Right hindlimb (tissue), 1 donor: ENCODE results near the gene HLA-E.
"Not testable (repeated sequence)": the region's sequence is repeated elsewhere in the genome, so short reads cannot be mapped to it uniquely, and the experiment has no call there.

ENCODE experiments used
- DNase-seq: peaks from one replicate; pipeline ENCODE4 v3.0.0-alpha.2; 2018

HLA-E gene

DNA sequence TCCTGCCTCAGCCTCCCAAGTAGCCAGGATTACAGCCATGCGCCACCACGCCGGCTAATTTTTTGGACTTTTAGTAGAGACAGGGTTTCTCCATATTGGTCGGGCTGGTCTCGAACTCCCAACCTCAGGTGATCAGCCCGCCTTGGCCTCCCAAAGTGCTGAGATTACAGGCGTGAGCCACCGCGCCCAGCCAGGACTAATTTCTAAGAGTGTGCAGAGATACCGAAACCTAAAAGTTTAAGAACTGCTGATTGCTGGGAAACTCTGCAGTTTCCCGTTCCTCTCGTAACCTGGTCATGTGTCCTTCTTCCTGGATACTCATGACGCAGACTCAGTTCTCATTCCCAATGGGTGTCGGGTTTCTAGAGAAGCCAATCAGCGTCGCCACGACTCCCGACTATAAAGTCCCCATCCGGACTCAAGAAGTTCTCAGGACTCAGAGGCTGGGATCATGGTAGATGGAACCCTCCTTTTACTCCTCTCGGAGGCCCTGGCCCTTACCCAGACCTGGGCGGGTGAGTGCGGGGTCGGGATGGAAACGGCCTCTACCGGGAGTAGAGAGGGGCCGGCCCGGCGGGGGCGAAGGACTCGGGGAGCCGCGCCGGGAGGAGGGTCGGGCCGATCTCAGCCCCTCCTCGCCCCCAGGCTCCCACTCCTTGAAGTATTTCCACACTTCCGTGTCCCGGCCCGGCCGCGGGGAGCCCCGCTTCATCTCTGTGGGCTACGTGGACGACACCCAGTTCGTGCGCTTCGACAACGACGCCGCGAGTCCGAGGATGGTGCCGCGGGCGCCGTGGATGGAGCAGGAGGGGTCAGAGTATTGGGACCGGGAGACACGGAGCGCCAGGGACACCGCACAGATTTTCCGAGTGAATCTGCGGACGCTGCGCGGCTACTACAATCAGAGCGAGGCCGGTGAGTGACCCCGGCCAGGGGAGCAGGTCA, at the start of gene HLA-E:
TSS of gene HLA-E (plus strand) at position 429 of the 945 bp plus-strand sequence. CDS start at position 452, 23 bp downstream.
- DNase-seq, result peak; percentile 96

DNA sequence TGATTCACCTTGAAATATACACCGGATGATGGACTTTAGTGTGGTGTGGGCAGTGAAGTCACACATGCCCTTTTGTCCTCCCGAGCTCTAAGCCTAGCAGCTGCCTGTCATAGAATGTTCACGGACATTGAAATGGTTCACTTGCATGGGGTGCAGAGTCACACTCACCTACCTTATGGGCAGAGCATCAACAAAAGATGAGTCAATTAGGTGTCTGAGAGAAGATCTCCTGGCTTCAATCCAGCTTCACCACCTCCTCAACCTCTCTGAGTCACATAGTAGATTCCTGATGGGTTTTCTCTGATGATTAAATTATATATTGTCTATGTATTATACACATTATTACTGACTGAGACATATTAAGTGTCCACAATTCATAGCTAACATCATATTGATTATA, 48.1 kb upstream of the HLA-E start:
- no peak for DNase-seq

DNA sequence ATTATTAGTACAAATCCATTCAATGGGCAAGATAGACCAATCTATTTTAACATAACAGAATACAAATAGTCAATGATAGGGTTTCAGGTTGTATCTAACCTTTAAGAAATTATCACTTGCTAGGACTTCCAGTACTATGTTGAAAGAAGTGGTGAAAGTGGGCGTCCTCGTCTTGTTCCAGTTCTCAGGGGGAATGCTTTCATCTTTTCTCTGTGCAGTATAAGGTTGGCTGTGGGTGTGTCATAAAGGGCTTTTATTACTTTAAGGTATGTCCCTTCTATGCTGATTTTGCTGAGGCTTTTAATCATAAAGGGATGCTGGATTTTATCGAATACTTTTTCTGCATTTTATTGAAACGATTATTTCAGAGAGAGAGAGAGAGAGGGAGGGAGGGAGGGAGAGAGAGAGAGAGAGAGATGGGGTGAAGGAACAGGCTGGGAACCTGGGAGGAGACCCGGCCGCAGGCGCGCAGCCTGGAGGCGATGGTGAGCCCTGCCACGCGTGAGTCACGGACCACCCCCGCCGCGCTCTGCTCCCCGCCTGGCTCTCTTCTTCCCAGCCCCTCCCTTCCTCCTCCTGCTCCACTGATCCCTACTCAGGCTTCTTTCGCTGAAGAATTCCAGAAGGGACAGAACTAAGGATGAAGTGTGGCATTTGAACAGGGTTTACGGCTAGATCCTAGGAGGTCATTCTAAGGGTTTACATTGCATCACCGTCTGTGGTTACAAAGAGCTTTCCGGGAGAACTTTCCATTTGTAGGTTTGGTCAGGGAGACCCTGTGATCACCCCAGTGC, 45.5 kb upstream of the HLA-E start:
- no peak for DNase-seq

DNA sequence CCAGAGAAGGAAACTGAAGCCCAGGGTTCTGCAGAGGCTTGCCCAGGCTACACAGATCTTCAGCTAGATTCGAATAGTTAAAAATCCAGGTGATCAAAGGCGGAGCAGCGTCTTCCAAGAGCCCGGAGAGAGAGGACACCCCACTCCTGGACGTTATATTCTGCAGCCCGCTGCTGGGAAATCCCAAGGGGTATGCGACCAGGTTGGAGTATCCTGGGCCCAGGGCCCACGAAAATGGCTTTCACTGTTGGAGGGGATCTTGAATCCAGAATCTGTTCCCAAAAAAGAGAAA, 44.9 kb upstream of the HLA-E start:
- no peak for DNase-seq

DNA sequence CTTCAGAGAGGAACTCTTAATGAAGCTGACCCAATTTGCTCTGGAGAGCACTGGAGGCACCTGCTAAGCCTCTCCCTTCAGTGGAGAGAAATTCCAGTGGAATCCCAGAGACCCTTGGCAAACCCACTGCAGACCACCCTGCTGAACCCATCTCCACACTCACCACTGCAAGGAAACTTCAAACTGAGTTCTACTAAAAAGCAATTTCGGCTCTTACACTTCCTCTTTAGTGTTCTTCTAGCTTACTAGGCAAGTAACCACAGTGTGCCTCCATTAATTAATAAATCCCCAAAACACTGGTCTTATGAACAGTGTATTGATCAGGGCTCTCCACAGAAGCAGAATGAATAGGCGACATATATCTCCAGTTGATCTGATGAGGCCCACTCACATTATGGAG, 43.0 kb upstream of the HLA-E start:
- no peak for DNase-seq

DNA sequence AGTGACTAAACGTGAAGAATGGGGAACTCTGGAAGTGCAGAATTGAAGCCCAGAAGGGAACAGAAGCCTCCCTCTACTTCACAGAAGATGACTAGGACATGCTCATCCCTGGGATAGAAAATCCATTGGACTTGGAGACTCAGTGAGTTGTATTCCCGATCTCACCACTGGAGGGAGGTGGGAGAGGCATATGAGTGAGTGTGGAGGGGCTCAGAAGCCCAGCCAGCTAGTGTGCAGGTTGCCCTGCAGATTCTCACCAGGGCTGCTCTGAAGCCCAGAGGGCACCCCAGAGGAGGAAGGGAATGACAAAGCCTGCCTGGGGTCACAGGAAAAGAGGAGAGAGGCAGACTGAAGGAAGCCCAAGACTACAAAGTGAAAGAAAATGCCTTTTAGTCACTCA, 42.1 kb upstream of the HLA-E start:
- DNase-seq, result no peak

DNA sequence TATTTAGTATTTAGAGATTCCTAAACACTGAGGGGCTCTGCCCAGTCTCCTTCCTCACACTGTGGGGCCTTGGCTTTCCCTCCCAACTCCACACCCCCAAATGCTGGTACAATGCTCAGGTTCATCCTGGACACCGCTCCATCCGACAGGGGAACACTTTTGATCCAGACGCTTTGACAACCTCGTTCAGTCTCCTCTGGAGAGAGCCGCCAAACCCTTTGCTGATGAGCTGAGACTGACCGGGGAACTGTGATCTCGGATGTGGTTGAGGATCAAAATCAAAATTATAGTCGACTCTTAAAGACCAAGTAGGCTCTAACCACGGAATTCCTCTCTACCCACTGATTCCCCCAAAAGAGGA, 38.8 kb upstream of the HLA-E start:
- no peak for DNase-seq

DNA sequence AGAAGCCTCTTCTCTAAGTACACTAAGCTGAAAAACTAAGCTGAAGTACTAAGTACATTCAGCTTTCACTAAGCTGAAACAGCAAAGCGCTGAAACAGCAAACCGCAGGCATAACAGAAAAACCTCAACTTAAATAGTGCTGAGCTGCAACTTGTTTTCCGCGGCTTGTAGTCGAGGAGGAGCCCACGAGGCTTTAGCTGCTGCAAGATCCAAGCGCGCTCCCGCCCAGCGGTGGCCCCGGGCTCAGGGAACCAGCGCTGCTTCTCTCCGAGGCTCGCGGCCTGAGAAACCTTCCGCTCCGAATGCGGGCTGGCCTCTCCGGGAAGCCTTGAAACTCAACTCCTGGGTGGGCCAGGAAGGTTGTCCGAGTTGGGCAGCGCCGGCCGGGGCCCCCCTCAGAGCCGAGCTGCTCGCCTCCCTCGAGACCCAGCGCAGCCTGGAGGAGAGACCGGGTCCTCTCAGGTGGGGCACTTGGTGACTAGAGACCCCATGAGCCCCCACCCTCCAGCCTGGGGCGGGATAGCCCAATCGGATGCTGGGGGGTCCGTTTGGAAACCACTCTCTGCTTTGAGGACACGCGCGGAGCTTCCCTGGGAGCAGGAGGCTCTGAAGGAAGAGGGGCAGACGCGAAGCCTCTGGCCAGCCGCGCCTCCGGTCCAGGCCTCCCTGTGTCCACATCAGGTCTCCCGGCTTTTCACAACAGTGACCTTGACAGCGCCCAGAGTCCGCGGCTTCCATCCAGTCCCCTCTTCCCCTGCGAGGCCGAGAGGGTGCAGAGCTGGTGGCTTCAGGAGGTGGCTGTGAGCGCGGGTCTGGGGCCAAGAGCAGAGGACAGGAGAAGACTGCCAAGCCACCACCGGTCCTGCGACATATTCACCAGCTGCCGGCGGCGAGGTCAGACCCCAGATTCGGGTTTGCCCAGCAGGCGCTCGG, 38.1 kb upstream of the HLA-E start:
- DNase-seq, result peak; percentile 69

DNA sequence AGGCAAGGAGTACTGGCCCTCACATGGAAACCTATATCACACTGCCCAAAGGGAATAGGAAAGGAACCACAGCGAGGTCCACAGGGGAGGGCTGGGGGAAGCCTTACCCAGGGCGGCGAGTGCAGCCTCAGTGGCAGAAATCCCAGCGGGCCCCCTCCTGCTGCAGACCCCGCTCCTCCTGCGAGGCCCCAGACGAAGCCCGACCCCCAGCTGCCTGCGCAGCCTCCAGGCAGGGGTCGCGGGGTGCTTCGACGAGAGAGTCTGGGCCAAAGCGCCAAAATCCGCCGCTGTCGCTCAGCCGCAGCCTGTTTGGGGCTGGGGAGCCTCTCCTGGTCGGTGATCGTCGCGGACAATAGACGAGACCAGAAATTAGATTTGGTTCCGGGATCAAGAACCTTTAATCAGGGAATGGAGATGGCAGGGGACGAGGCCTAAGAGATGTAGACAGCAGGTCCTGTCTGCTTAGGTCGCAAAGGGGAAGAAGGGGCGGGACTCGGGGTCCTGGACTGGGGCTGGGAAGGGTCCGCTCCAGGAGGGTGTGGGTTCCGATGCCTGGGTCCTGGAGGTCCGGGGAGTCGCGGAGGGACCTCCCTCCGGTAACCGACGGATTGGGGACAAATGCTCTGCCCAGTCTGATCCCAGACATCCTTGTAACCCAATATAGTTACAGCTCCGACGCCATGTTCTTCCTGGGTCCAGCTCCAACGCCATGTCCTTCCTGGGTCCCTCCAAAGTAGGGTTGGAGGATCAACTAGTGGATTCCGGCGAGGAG, 36.4 kb upstream of the HLA-E start:
- DNase-seq, result no peak

DNA sequence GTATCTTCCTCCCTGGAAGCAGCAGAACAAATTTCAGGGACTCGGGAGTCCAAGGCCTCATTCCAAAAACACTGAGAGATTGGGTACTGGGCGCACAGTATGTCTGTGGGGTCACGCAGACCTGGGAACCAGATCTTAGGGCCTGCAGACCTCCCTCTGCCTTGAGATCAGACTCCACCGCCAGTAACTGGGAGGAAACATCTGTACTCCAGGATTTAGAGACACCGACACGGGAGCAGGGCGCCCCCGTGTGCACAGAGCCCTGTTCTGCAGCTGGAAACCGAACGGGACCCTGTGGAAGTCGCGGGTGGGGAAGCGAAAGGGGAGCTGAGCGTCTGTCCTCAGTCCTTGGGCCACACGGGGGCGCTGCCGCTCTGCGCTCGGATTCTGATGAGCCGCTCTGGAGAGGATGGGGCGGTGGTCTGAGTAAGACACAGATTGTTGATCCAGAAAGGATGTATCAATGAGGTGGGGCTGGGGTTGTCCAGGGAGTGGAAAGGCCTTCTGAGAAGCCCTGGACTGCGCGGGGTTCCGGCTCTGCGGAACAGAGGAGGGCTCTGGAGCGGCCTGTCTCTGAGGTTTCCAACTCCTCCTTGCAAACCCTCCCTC, 35.7 kb upstream of the HLA-E start:
- peak; percentile 87 for DNase-seq

DNA sequence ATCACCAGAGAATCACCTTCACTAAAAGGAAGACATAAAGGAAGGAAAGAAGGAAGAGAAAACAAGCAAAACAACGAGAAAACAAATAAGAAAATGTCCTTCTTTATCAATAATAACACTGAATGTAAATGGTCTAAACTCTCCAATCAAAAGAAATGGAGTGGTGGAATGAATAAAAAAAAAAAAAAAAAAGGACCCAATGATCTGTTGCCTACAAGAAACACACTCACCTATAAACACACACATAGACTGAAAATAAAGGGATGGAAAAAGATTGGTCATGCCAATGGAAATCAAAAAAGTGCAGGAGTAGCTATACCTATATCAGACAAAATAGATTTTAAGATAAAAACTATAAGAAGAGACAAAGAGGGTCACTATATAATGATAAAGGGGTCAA, 30.2 kb upstream of the HLA-E start:
- no peak for DNase-seq

DNA sequence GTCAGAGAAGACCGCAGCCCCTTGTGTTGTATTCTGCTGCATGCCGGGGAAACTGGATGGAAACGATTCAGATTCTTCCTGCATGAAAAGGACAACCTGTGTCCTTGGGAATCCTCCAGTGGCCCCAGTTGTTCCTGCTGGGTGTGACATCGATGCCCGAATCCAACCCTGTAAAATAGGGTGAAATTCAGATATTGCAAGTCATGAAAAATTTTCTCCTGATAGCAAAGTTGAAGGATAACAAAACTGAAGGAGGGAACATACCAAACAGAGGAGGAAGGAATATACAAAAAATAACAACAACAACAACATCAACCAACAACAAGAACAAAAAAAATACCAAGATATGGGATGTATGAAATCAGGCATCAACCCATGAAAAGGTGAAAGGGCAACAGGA, 28.3 kb upstream of the HLA-E start:
- no peak for DNase-seq

DNA sequence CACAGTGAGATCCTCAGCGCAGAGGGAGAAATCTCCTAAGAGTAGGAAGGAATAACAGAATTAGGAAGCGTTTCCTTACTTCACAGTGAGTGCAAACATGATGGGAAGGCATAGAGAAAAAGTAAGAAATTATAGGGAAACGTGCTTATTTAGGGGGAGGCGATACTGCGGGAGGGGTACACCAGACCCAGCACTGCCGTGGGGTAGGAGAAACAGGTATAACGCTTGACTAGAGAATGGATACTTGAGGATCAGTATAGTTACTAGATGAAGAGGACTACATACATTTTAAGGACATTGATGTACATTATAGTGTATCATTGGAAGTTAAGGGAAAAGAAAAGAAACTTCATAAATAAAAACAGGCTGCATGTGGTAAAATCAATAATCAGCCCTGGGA, 26.8 kb upstream of the HLA-E start:
- DNase-seq, result no peak

DNA sequence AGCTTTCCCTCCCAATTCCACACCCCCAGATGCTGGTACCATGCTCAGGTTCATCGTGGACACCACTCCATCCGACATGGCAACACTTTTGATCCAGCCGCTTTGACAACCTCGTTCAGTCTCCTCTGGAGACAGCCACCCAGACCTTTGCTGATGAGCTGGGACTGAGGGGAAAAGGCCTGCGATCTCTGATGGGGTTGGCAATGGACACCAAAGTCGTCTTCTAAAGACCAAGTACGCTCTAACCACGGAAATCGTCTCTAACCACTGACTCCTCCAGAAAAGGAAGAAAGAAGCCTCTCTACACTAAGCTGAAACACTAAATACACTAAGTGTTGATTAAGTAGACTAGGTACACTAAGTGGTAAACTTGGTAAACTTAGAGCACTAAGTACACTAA, 26.1 kb upstream of the HLA-E start:
- no peak for DNase-seq

DNA sequence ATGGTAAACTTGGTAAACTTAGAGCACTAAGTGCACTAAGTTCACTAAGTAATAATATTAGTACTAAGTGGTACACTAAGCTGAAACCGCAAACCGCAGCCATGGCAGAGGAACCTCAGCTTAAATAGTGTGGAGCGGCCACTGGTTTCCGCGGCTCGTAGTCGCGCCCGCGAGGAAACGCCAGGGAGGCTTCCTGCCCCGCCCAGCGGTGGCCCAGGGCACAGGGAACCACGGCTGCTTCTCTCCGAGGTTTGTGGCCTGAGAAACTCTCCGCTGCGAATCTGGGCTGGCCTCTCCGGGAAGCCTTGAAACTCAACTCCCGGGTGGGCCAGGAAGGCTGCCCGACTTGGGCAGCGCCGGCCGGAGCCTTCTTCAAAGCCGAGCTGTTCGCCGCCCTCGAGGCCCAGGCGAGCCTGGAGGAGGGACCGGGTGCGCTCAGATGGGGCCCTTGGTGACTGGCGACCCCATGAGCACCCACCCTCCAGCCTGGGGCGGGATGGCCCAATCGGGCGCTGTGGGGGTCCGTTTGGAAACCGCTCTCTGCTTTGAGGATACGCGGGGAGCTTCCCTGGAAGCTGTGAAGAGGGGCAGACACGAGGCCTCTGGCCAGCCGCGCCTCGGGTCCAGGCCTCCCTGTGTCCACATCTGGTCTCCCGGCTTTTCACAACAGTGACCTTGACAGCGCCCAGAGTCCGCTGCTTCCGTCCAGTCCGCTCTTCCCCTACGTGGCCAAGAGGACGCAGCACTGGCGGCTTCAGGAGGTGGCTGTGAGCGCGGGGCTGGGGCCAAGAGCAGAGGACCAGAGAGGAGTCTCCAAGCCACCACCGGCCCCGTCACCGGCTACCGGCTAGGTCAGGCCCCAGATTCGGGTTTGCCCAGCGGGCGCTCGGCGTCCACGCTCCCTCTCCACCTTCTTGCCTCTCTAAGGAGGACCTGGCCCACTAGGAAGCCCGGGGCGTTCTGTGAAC, 25.4 kb upstream of the HLA-E start:
- no peak for DNase-seq

DNA sequence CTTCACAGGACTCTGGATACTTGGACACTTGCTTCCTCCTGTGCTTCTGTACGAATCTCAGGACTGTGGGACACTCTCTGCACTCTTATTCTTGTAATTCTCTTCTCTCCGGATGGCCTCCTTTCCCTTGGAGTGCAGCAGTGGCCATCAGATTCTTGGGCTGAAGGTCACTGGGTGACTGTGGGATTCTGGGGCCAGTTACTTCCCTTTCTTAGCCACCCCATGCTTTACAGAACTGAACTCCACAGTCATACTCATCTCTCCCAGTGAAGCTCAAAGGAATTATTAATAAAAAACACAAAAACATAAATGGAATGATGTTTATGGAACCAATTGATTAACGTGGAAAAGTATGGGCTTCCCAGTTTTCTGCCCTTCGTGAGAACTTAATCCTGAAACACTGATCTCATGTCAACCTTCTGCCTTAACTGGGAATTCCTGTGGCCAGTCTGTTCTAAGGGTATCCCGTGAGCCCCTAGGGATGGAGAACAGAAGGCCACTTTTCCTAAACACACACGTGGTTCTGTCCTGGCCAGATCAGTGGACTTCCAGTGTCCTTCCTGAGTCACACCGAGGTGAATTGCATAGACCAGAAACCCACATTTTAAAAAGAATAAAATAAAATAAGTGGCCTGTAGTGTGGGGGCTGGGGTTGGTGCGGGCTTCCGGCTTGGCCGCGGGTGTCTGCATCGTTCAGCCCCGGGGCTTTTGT, 23.6 kb upstream of the HLA-E start:
- no peak for DNase-seq

DNA sequence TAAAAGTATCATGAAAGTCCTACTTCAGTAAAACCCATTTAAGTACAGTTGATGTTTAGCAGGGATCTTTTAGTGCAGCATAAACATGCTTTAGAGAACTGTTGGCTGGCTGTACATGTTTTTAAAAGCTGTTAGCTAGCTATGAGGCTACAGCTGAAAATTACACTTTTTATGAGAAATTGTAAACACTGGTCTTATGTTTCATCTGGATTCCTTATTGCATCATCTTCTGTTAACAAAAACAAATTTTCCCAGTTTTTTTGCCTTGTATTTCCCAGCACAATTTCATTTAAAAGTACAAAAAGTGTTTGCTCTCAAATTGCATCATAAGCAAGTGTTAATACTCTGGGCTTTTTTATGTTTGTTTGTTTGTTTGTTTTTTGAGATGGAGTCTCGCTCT, 18.3 kb upstream of the HLA-E start:
- no peak for DNase-seq

DNA sequence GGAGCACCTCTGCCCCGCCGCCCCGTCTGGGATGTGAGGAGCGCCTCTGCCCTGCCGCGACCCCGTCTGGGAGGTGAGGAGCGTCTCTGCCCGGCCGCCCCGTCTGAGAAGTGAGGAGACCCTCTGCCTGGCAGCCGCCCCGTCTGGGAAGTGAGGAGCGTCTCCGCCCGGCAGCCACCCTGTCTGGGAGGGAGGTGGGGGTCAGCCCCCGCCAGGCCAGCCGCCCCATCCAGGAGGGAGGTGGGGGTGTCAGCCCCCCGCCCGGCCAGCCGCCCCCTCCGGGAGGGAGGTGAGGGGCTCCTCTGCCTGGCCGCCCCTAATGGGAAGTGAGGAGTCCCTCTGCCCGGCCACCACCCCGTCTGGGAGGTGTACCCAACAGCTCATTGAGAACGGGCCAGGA, 14.2 kb upstream of the HLA-E start:
- DNase-seq, result not testable (repeated sequence)

DNA sequence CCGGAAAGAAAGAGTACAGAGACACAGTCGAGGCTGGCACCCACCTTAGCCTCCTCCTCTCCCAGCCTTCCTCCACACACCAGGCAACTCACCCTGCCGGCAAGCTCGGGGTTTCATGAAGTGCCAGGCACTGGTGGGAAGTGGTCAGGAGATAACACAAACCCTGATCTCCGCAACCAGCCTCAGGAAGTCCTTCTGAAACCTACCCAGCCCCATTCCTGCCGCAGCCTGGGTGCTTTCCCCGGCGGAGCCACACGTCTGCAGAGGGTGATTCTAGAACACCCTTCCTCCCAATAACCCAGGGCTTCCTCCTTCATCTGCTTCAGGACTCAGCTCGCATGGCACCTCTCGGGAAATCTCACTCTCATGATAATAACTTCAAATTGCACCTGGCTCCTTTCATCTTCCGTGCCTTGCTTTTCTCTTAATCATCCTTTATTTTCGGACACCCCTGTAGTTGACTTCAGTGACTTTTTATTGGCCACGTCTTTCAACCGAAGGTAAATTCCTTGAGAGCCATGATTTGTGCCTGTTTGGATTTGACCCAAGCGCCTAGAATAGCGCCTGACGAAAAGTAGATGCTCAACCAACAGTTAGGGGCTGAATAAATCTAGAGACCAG, 8.7 kb upstream of the HLA-E start:
- DNase-seq, result no peak
